Gastroesophageal sphincter (tissue), 3 donors: ENCODE measurements around the gene C9orf50.

Experiments
- CTCF ChIP-seq, 4 experiments: fragments of 200-600 bp in 2 of 4; fragments of 450-650 bp in 2 of 4; sonication (generic) in 1 of 4; IDR thresholded peaks; one replicate each; pipeline ENCODE4 v1.5.1; 2017 to 2019; ENCODE audit warnings: antibody characterized with exemption in 4 of 4, mild to moderate bottlenecking in 2 of 4, moderate library complexity in 2 of 4
- POLR2A ChIP-seq, 2 donors: fragments of 450-650 bp; IDR thresholded peaks; one replicate each; pipeline ENCODE4 v1.6.1; 2017; ENCODE audit warnings: antibody characterized with exemption in 2 of 2, mild to moderate bottlenecking in 2 of 2, moderate library complexity in 1 of 2
- POLR2AphosphoS5 ChIP-seq: sonication (generic); formaldehyde crosslinking; IDR thresholded peaks from one replicate; pipeline ENCODE4 v1.6.1; 2017; ENCODE audit warnings: antibody characterized with exemption

- TF ChIP-seq POLR2AphosphoS5 (no peak), CTCF (IDR thresholded peaks at IDR 0.05) (no peak), POLR2A (IDR thresholded peaks at IDR 0.05) (no peak)
Observed at GRCh38 chr9:129587487-129588262, 33.2 kb downstream of the C9orf50 start.
